Stimulated activated CD8-positive, alpha-beta memory T cell treated with anti-CD3 and anti-CD28 coated beads, Interleukin-12 subunit alpha, Interleukin-12 subunit beta, amount 100 ng/mL, for 24 hours (primary cell): ENCODE results near the gene THADA.
"Not testable (repeated sequence)": the region's sequence is repeated elsewhere in the genome, so short reads cannot be mapped to it uniquely, and the experiment has no call there.

Source experiments
- DNase-seq: peaks from one replicate; pipeline ENCODE4 v3.0.0-alpha.2; 2020; ENCODE audit errors: extremely low read depth

Gene THADA

GRCh38 chr2:43594875-43595274, 963 bp downstream of the THADA start:
- DNase-seq, result no peak

GRCh38 chr2:43593254-43593653, 2.6 kb downstream of the THADA start:
- no peak for DNase-seq

- DNase-seq, result no peak
Observed at GRCh38 chr2:43592443-43592842, 3.4 kb downstream of the THADA start.

- no peak for DNase-seq
Observed at GRCh38 chr2:43585708-43586107, 10.1 kb downstream of the THADA start.

- no peak for DNase-seq
Observed at GRCh38 chr2:43579275-43579981, 16.4 kb downstream of the THADA start.

- no peak for DNase-seq
Observed at GRCh38 chr2:43576981-43577892, 18.6 kb downstream of the THADA start.

- no peak for DNase-seq
Observed at GRCh38 chr2:43572244-43572643, 23.6 kb downstream of the THADA start.

- DNase-seq, result no peak
Observed at GRCh38 chr2:43569921-43570320, 25.9 kb downstream of the THADA start.

- no peak for DNase-seq
Observed at GRCh38 chr2:43568228-43568627, 27.6 kb downstream of the THADA start.

- DNase-seq, result no peak
Observed at GRCh38 chr2:43566461-43566729, 29.4 kb downstream of the THADA start.

GRCh38 chr2:43563679-43564078, 32.2 kb downstream of the THADA start:
- DNase-seq, result no peak

GRCh38 chr2:43560231-43560547, 35.6 kb downstream of the THADA start:
- DNase-seq, result no peak

GRCh38 chr2:43559391-43560230, 36.2 kb downstream of the THADA start:
- DNase-seq, result no peak

- no peak for DNase-seq
Observed at GRCh38 chr2:43557196-43557595, 38.6 kb downstream of the THADA start.

- no peak for DNase-seq
Observed at GRCh38 chr2:43556256-43556655, 39.6 kb downstream of the THADA start.

- no peak for DNase-seq
Observed at GRCh38 chr2:43553341-43553855, 42.4 kb downstream of the THADA start.

- no peak for DNase-seq
Observed at GRCh38 chr2:43551990-43552389, 43.8 kb downstream of the THADA start.

GRCh38 chr2:43548381-43548780, 47.5 kb downstream of the THADA start:
- DNase-seq, result not testable (repeated sequence)

- DNase-seq, result no peak
Observed at GRCh38 chr2:43542285-43542933, 53.4 kb downstream of the THADA start.

GRCh38 chr2:43541165-43541564, 54.7 kb downstream of the THADA start:
- DNase-seq, result no peak

GRCh38 chr2:43540021-43540779, 55.6 kb downstream of the THADA start:
- DNase-seq, result no peak
